NCI-H1105 treated with DMSO at 0.1 percent for 48 hours (cell line): ENCODE results near the gene IKBKE.
"Not testable (repeated sequence)": the region's sequence is repeated elsewhere in the genome, so short reads cannot be mapped to it uniquely, and the experiment has no call there.

Experiments
- DNase-seq: peaks from one replicate; lab custom pipeline; 2025; lab: John Stamatoyannopoulos, UW

IKBKE gene

GRCh38 chr1:206476058-206476457 lies 5.8 kb downstream of the IKBKE start:
- no peak for DNase-seq

GRCh38 chr1:206476591-206476990 lies 6.3 kb downstream of the IKBKE start:
- DNase-seq: no peak

- no peak for DNase-seq
These were observed 6.8 kb downstream of the IKBKE start for GRCh38 chr1:206477110-206477509.

- DNase-seq: no peak
These were observed 7.5 kb downstream of the IKBKE start for GRCh38 chr1:206477581-206478380.

GRCh38 chr1:206478746-206479145 lies 8.5 kb downstream of the IKBKE start:
- no peak for DNase-seq

- DNase-seq: peak; percentile 66
These were observed 9.2 kb downstream of the IKBKE start for GRCh38 chr1:206479183-206480125.

- DNase-seq: no peak
These were observed 9.9 kb downstream of the IKBKE start for GRCh38 chr1:206480211-206480610.

- DNase-seq: peak; percentile 58
These were observed 12.3 kb downstream of the IKBKE start for GRCh38 chr1:206482611-206483010.

GRCh38 chr1:206483864-206484263 lies 13.6 kb downstream of the IKBKE start:
- DNase-seq: not testable (repeated sequence)

- no peak for DNase-seq
These were observed 14.6 kb downstream of the IKBKE start for GRCh38 chr1:206484901-206485300.

GRCh38 chr1:206486995-206487788 lies 16.9 kb downstream of the IKBKE start:
- DNase-seq: no peak

- no peak for DNase-seq
These were observed 17.7 kb downstream of the IKBKE start for GRCh38 chr1:206487970-206488369.

- no peak for DNase-seq
These were observed 18.2 kb downstream of the IKBKE start for GRCh38 chr1:206488466-206488865.

GRCh38 chr1:206489980-206490770 lies 19.9 kb downstream of the IKBKE start:
- peak; percentile 72 for DNase-seq

GRCh38 chr1:206490771-206491405 lies 20.6 kb downstream of the IKBKE start:
- DNase-seq: no peak

GRCh38 chr1:206491616-206492015 lies 21.3 kb downstream of the IKBKE start:
- no peak for DNase-seq

- no peak for DNase-seq
These were observed 22.3 kb downstream of the IKBKE start for GRCh38 chr1:206492589-206492988.

- DNase-seq: no peak
These were observed 23.0 kb downstream of the IKBKE start for GRCh38 chr1:206493279-206493678.

- no peak for DNase-seq
These were observed 24.8 kb downstream of the IKBKE start for GRCh38 chr1:206495011-206495461.

- DNase-seq: no peak
These were observed 25.3 kb downstream of the IKBKE start for GRCh38 chr1:206495493-206496046.
